ENCODE measurements around the gene DOCK2. TPM values are rescaled to one million over a fixed set of nuclear protein-coding genes. Genes with fewer than 3 reads are reported as not detected.

The DOCK2 gene
- total RNA-seq, 1 donor = 6.2 TPM

- Histone ChIP-seq H3K79me2 (ENCODE audit: insufficient read depth, low read length) (no peaks in the 10 kb centered on the region), H3K27me3 (ENCODE audit: insufficient read depth, low read length) (no peaks in the 10 kb centered on the region), H3K4me1 (ENCODE audit: insufficient read depth, low read length) (peaks cover 8% of the 10 kb centered on the region), H3K36me3 (ENCODE audit: insufficient read depth, low read length) (no peaks in the 10 kb centered on the region), H3K4me2 (ENCODE audit: insufficient read depth, low read length) (peak overlapping the region; percentile 21), H3K27ac (ENCODE audit: low read depth, low read length) (no peak overlapping the region), H4K20me1 (ENCODE audit: insufficient read depth, low read length) (no peaks in the 10 kb centered on the region), H3K4me3 (ENCODE audit: insufficient read depth, low read length) (no peak overlapping the region), H2AFZ (ENCODE audit: low read length) (no peak overlapping the region), H3K9me3 (ENCODE audit: low read depth, low read length) (no peaks in the 10 kb centered on the region)
- no peak for TF ChIP-seq CTCF (IDR thresholded peaks at IDR 0.05; ENCODE audit: extremely low read depth, low read depth, low read length)
- DNase-seq (ENCODE audit: insufficient read length, low spot score, missing footprints) = no peak
These were observed 95.8 kb downstream of the DOCK2 start for GRCh38 chr5:169732841-169733240.

- H3K79me2 ChIP-seq (ENCODE audit: insufficient read depth, low read length) = no peaks in the 10 kb centered on the region
- H2AFZ ChIP-seq (ENCODE audit: low read length) = no peak overlapping the region
- H3K9me3 ChIP-seq (ENCODE audit: low read depth, low read length) = no peaks in the 10 kb centered on the region
- peaks cover 8% of the 10 kb centered on the region for H3K4me1 ChIP-seq (ENCODE audit: insufficient read depth, low read length)
- H3K36me3 ChIP-seq (ENCODE audit: insufficient read depth, low read length) = no peaks in the 10 kb centered on the region
- H3K27me3 ChIP-seq (ENCODE audit: insufficient read depth, low read length) = no peaks in the 10 kb centered on the region
- no peak overlapping the region for H3K27ac ChIP-seq (ENCODE audit: low read depth, low read length)
- no peak for TF ChIP-seq CTCF (IDR thresholded peaks at IDR 0.05; ENCODE audit: extremely low read depth, low read depth, low read length)
- DNase-seq (ENCODE audit: insufficient read length, low spot score, missing footprints) = no peak
- no peak overlapping the region for H3K4me2 ChIP-seq (ENCODE audit: insufficient read depth, low read length)
- H3K4me3 ChIP-seq (ENCODE audit: insufficient read depth, low read length) = no peak overlapping the region
- no peaks in the 10 kb centered on the region for H4K20me1 ChIP-seq (ENCODE audit: insufficient read depth, low read length)
These were observed 98.8 kb downstream of the DOCK2 start for GRCh38 chr5:169735913-169736312.

GRCh38 chr5:169736653-169737052 lies 99.6 kb downstream of the DOCK2 start:
- H3K4me2 ChIP-seq (ENCODE audit: insufficient read depth, low read length) = no peak overlapping the region
- H4K20me1 ChIP-seq (ENCODE audit: insufficient read depth, low read length) = no peaks in the 10 kb centered on the region
- no peaks in the 10 kb centered on the region for H3K27me3 ChIP-seq (ENCODE audit: insufficient read depth, low read length)
- no peak overlapping the region for H2AFZ ChIP-seq (ENCODE audit: low read length)
- no peaks in the 10 kb centered on the region for H3K79me2 ChIP-seq (ENCODE audit: insufficient read depth, low read length)
- peaks cover 8% of the 10 kb centered on the region for H3K4me1 ChIP-seq (ENCODE audit: insufficient read depth, low read length)
- no peaks in the 10 kb centered on the region for H3K9me3 ChIP-seq (ENCODE audit: low read depth, low read length)
- DNase-seq (ENCODE audit: insufficient read length, low spot score, missing footprints) = no peak
- TF ChIP-seq CTCF (IDR thresholded peaks at IDR 0.05; ENCODE audit: extremely low read depth, low read depth, low read length) = no peak
- no peaks in the 10 kb centered on the region for H3K36me3 ChIP-seq (ENCODE audit: insufficient read depth, low read length)
- no peak overlapping the region for H3K4me3 ChIP-seq (ENCODE audit: insufficient read depth, low read length)
- no peak overlapping the region for H3K27ac ChIP-seq (ENCODE audit: low read depth, low read length)

- no peak for TF ChIP-seq CTCF (IDR thresholded peaks at IDR 0.05; ENCODE audit: extremely low read depth, low read depth, low read length)
- Histone ChIP-seq H3K4me2 (ENCODE audit: insufficient read depth, low read length) (no peak overlapping the region), H3K27me3 (ENCODE audit: insufficient read depth, low read length) (no peaks in the 10 kb centered on the region), H3K36me3 (ENCODE audit: insufficient read depth, low read length) (no peaks in the 10 kb centered on the region), H2AFZ (ENCODE audit: low read length) (no peak overlapping the region), H4K20me1 (ENCODE audit: insufficient read depth, low read length) (no peaks in the 10 kb centered on the region), H3K79me2 (ENCODE audit: insufficient read depth, low read length) (no peaks in the 10 kb centered on the region), H3K4me1 (ENCODE audit: insufficient read depth, low read length) (peaks cover 33% of the 10 kb centered on the region), H3K4me3 (ENCODE audit: insufficient read depth, low read length) (no peak overlapping the region), H3K9me3 (ENCODE audit: low read depth, low read length) (no peaks in the 10 kb centered on the region), H3K27ac (ENCODE audit: low read depth, low read length) (no peak overlapping the region)
- DNase-seq (ENCODE audit: insufficient read length, low spot score, missing footprints) = no peak
These were observed 103.4 kb downstream of the DOCK2 start for GRCh38 chr5:169740435-169740834.
